GM12873 (cell line): Measurements from ENCODE around the gene MESP1.

Experiments used
- TF ChIP-seq, protein P1 (sequence below): IDR thresholded peaks from 2 replicates; pipeline ENCODE4 v1.5.1; 2012; ENCODE audit warnings: low read depth, mild to moderate bottlenecking, moderate library complexity, low read length, control low read depth; ENCODE audit not compliant: insufficient read depth; ENCODE audit errors: missing control alignments

The MESP1 gene

DNA sequence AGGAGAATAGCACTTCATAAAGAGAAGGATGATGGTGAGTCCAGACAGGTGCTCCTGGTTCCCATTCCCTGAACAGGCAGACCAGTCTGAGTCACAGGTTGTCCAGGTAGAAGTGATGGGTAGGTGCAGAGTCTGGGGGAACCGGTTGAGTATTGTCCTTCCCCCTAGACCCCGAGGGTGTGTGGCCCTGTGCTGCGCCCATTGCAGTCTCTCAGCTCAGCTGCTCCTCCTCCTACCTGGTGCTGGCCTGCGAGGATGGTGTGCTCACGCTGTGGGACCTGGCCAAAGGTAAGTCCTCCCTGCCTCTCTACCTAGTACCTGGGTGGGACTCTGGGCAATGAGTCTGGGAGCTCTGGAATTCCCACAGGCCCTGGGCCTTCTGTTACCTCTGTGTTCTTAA, 19.8 kb downstream of the MESP1 start:
- TF ChIP-seq, protein P1, sequence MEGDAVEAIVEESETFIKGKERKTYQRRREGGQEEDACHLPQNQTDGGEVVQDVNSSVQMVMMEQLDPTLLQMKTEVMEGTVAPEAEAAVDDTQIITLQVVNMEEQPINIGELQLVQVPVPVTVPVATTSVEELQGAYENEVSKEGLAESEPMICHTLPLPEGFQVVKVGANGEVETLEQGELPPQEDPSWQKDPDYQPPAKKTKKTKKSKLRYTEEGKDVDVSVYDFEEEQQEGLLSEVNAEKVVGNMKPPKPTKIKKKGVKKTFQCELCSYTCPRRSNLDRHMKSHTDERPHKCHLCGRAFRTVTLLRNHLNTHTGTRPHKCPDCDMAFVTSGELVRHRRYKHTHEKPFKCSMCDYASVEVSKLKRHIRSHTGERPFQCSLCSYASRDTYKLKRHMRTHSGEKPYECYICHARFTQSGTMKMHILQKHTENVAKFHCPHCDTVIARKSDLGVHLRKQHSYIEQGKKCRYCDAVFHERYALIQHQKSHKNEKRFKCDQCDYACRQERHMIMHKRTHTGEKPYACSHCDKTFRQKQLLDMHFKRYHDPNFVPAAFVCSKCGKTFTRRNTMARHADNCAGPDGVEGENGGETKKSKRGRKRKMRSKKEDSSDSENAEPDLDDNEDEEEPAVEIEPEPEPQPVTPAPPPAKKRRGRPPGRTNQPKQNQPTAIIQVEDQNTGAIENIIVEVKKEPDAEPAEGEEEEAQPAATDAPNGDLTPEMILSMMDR: no peak

GRCh38 chr15:89728254-89728653, 22.8 kb downstream of the MESP1 start:
- TF ChIP-seq, protein P1: no peak

- TF ChIP-seq, protein P1: no peak
Observed at GRCh38 chr15:89725064-89725463, 26.0 kb downstream of the MESP1 start.

- TF ChIP-seq, protein P1: no peak
Observed at GRCh38 chr15:89724621-89725020, 26.4 kb downstream of the MESP1 start.

GRCh38 chr15:89723031-89723430, 28.0 kb downstream of the MESP1 start:
- TF ChIP-seq, protein P1: no peak

DNA sequence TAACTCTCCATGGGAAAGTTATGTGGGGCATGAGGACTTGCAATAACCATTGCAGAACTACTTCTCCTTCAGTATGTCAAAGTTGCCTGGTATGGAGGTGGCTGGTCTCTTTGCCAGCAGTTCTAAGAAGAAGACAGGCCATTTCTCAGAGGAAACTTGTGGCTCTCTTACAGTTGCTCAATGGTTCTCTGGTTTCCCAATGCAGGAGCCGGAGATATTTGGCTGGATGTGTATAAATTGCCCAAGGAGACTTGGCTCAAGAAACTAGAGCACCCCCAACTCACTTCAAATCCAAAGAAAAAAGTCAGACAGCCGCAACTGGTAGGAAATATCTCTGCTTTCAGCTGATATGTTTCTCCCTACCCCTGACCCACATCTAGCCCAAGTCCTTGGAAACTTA, 36.3 kb downstream of the MESP1 start:
- TF ChIP-seq, protein P1: no peak

DNA sequence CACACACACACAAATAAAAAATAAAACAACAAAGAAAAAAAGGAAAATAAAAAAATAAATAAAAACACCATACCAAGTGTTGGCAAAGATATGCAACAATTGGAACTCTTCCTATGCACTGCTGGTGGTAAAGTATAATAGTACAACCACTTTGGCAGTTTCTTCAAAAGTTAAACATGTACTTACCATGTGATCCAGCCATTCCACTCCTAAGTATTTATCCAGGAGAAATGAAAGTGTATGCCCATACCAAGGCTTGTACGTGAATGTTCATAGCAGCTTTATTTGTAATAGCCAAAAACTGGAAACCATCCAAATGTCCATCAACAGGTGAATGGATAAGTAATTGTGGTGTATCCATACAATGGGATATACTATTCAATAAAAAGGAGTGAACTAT, 43.5 kb downstream of the MESP1 start:
- TF ChIP-seq, protein P1: no peak
